HepG2 (cell line): ENCODE results near the gene FGFR2. TPM values are rescaled to one million over a fixed set of nuclear protein-coding genes. Genes with fewer than 3 reads are reported as not detected.

ENCODE experiments used
- ATAC-seq: fragments of 200-7000 bp; cut with Tn5 transposase; 3 replicates; pipeline ENCODE4 v1.9.1; 2020; ENCODE audit warnings: mild to moderate bottlenecking, moderate library complexity
- BruUV-seq: library from RNA; stranded (reverse); fragments of 400-500 nt; replicated peaks from 2 replicates; lab custom pipeline; 2021; lab: Mats Ljungman, UMichigan
- CTCF ChIA-PET: fragments of 300-600 bp; formaldehyde crosslinking; extraction: SDS; loops from one replicate; lab custom pipeline; 2021; ENCODE audit warnings: low total read pairs, inconsistent platforms, low intra/inter-chr PET ratio; lab: Yijun Ruan, JAX
- POLR2A ChIA-PET: fragments of 350-600 bp; sonication (Branson Sonifier 250); formaldehyde crosslinking; loops from one replicate; lab custom pipeline; 2020; ENCODE audit warnings: antibody characterized with exemption, inconsistent platforms; lab: Yijun Ruan, JAX
- DNase-seq: peaks from one replicate; pipeline ENCODE4 v3.0.0-alpha.2; 2015; ENCODE audit warnings: low spot score
- FAIRE-seq: peaks from 3 replicates; lab custom pipeline; 2011; peaks lifted over from hg19 to GRCh38; lab: Jason Lieb, UNC
- H2AFZ ChIP-seq: one replicate; pipeline ENCODE4 v1.6.1; 2011; ENCODE audit warnings: low read length, inconsistent platforms
- H3K27ac ChIP-seq: fragments of 300-600 bp; 3 replicates; pipeline ENCODE4 v1.8.0; 2011; ENCODE audit warnings: mixed run types, mild to moderate bottlenecking, mixed read lengths, low read length, inconsistent platforms; ENCODE audit not compliant: insufficient read depth; ENCODE audit errors: extremely low read length
- H3K27me3 ChIP-seq, 2 experiments: fragments of 200-600 bp in 1 of 2; 2 replicates in 1 of 2; 3 replicates in 1 of 2; pipeline versions ENCODE4 v1.6.0 to v1.8.0; 2011; ENCODE audit warnings: low read length in 2 of 2, mild to moderate bottlenecking in 2 of 2, moderate library complexity in 2 of 2, inconsistent platforms in 1 of 2; ENCODE audit not compliant: insufficient read depth in 2 of 2, control insufficient read depth in 1 of 2
- H3K36me3 ChIP-seq, 2 experiments: fragments of 200-600 bp in 1 of 2; replicated peaks in 1 of 2; 2 replicates in 1 of 2; 3 replicates in 1 of 2; pipeline versions ENCODE4 v1.5.1 to v1.8.0; 2011; ENCODE audit warnings: low read length in 2 of 2, inconsistent platforms in 1 of 2; ENCODE audit not compliant: insufficient read depth in 2 of 2, control insufficient read depth in 1 of 2
- H3K4me1 ChIP-seq: 2 replicates; pipeline ENCODE4 v1.5.1; 2012; ENCODE audit warnings: low read length, inconsistent platforms; ENCODE audit not compliant: insufficient read depth
- H3K4me2 ChIP-seq: 2 replicates; pipeline ENCODE4 v1.6.0; 2011; ENCODE audit warnings: low read depth, low read length, inconsistent platforms
- H3K4me3 ChIP-seq, 3 experiments: fragments of 200-600 bp in 1 of 3; sonication (generic), shearing (Covaris generic) in 1 of 3; replicated peaks in 1 of 3; 2 replicates each; pipeline ENCODE4 v1.5.1; 2011 to 2016; ENCODE audit warnings: low read length in 3 of 3, inconsistent platforms in 2 of 3, low read depth in 2 of 3, mild to moderate bottlenecking in 2 of 3, control low read depth in 1 of 3, mixed read lengths in 1 of 3; ENCODE audit not compliant: insufficient read depth in 1 of 3
- H3K79me2 ChIP-seq: one replicate; pipeline ENCODE4 v1.6.1; 2011; ENCODE audit warnings: low read length, inconsistent platforms; ENCODE audit not compliant: insufficient read depth
- H3K9ac ChIP-seq: 2 replicates; pipeline ENCODE4 v1.6.0; 2011; ENCODE audit warnings: mild to moderate bottlenecking, low read depth, low read length, inconsistent platforms; ENCODE audit not compliant: insufficient read depth
- H3K9me3 ChIP-seq: 2 replicates; pipeline ENCODE4 v1.5.1; 2012; ENCODE audit warnings: mild to moderate bottlenecking, low read length
- H4K20me1 ChIP-seq: 2 replicates; pipeline ENCODE4 v1.6.0; 2011; ENCODE audit warnings: inconsistent platforms, mild to moderate bottlenecking, low read length, moderate library complexity; ENCODE audit not compliant: insufficient read depth
- CCDC6 ChIP-seq: sonication (generic); formaldehyde crosslinking; IDR thresholded peaks from 2 replicates; pipeline ENCODE4 v1.8.1; 2022; ENCODE audit warnings: mild to moderate bottlenecking, missing genetic modification reagents, moderate library complexity
- FOXJ3 ChIP-seq: sonication (generic); formaldehyde crosslinking; IDR thresholded peaks from 2 replicates; pipeline ENCODE4 v1.4.0; 2020; ENCODE audit warnings: missing genetic modification reagents, mild to moderate bottlenecking, borderline replicate concordance
- GATAD1 ChIP-seq: IDR thresholded peaks from 2 replicates; pipeline ENCODE4 v1.6.1; 2016; ENCODE audit warnings: missing genetic modification reagents, missing compliant biosample characterization
- HNRNPL ChIP-seq: fragments of 200-400 bp; formaldehyde crosslinking; IDR thresholded peaks from 2 replicates; pipeline ENCODE4 v1.6.1; 2017; ENCODE audit warnings: mild to moderate bottlenecking, low read depth, low read length
- IKZF4 ChIP-seq: sonication (generic); formaldehyde crosslinking; IDR thresholded peaks from 2 replicates; pipeline ENCODE4 v1.5.1; 2020; ENCODE audit warnings: borderline replicate concordance, mild to moderate bottlenecking, low read depth, missing genetic modification reagents; ENCODE audit errors: not compliant biosample characterization
- JDP2 ChIP-seq: sonication (generic); formaldehyde crosslinking; IDR thresholded peaks from 2 replicates; pipeline ENCODE4 v1.8.1; 2022; ENCODE audit warnings: missing genetic modification reagents, borderline replicate concordance
- KAT7 ChIP-seq: IDR thresholded peaks from 2 replicates; pipeline ENCODE4 v1.6.1; 2018; ENCODE audit warnings: borderline replicate concordance, missing compliant biosample characterization
- KMT2B ChIP-seq: IDR thresholded peaks from 2 replicates; pipeline ENCODE4 v1.6.1; 2016; ENCODE audit warnings: missing genetic modification reagents, missing compliant biosample characterization
- PRPF4 ChIP-seq: fragments of 200-400 bp; formaldehyde crosslinking; IDR thresholded peaks from 2 replicates; pipeline ENCODE4 v1.6.1; 2016; ENCODE audit warnings: low read length, low read depth; ENCODE audit not compliant: poor library complexity, severe bottlenecking
- ZFP90 ChIP-seq: sonication (generic); formaldehyde crosslinking; IDR thresholded peaks from 2 replicates; pipeline ENCODE4 v1.8.0; 2022; ENCODE audit warnings: missing genetic modification reagents, mild to moderate bottlenecking, inconsistent platforms, borderline replicate concordance
- ZNF496 ChIP-seq: sonication (generic); formaldehyde crosslinking; IDR thresholded peaks from 2 replicates; pipeline ENCODE4 v1.8.1; 2023; ENCODE audit warnings: mild to moderate bottlenecking, moderate library complexity, missing genetic modification reagents; ENCODE audit not compliant: insufficient replicate concordance
- ZNF7 ChIP-seq: IDR thresholded peaks from 2 replicates; pipeline ENCODE4 v1.6.1; 2016; ENCODE audit warnings: missing biosample characterization, missing genetic modification reagents
- ZNF772 ChIP-seq: sonication (generic); formaldehyde crosslinking; IDR thresholded peaks from 2 replicates; pipeline ENCODE4 v1.5.0; 2020; ENCODE audit warnings: mild to moderate bottlenecking, missing genetic modification reagents
- WGBS: methylation state at CpG from one replicate; pipeline ENCODE4 v1.1.6; 2017; ENCODE audit warnings: low lambda C conversion rate; 5-methylcytosine and 5-hydroxymethylcytosine counted together
- in situ Hi-C: cut with HindIII; loops from 2 replicates; pipeline ENCODE4 v1.10.0; 2017; ENCODE audit warnings: low pct_unique_long_range_greater_than_20kb; ENCODE audit not compliant: extremely low pct_ligation_motif_present
- intact Hi-C: fragments of 100-400 bp; cut with micrococcal nuclease; formaldehyde crosslinking; loops from one replicate; pipeline ENCODE4 v1.10.0; 2022; ENCODE audit not compliant: unreplicated experiment
- polyA plus RNA-seq, 8 experiments: library from polyadenylated mRNA; depleted of rRNA in 3 of 8; stranded (reverse) in 7 of 8; unstranded in 1 of 8; fragments of >200 nt; fragmentation: Illumina TruSeq in 4 of 8; extraction: Trizol in 4 of 8; gene quantifications; 2 replicates each; pipeline versions ENCODE4 v1.2.1 to v1.2.3, GENCODE V29; 2011 to 2016; ENCODE audit warnings: low read depth in 4 of 8, missing spikeins in 1 of 8, mixed read lengths in 1 of 8; ENCODE audit not compliant: insufficient read depth in 1 of 8
- total RNA-seq, 5 experiments: library from RNA; depleted of rRNA; stranded (reverse); fragments of >200 nt; fragmentation: Illumina TruSeq; extraction: Trizol; gene quantifications; 2 replicates each; pipeline ENCODE4 v1.2.3, GENCODE V29; 2016; ENCODE audit warnings: low read depth in 1 of 5
- TF ChIP-seq, protein P1 (sequence below): sonication (generic); formaldehyde crosslinking; IDR thresholded peaks from 2 replicates; pipeline ENCODE4 v1.8.0; 2022; ENCODE audit warnings: missing genetic modification reagents, mild to moderate bottlenecking, inconsistent platforms, borderline replicate concordance
- TF ChIP-seq, protein P2 (sequence below): sonication (generic); formaldehyde crosslinking; IDR thresholded peaks from 2 replicates; pipeline ENCODE4 v1.4.0; 2020; ENCODE audit warnings: missing genetic modification reagents

Gene FGFR2
- total and polyA plus RNA-seq, 2 of the 13 experiments (the other 11 are each of a cell fraction or from before 2014, with no cell fraction given), result 1.6 to 2.6 TPM

DNA sequence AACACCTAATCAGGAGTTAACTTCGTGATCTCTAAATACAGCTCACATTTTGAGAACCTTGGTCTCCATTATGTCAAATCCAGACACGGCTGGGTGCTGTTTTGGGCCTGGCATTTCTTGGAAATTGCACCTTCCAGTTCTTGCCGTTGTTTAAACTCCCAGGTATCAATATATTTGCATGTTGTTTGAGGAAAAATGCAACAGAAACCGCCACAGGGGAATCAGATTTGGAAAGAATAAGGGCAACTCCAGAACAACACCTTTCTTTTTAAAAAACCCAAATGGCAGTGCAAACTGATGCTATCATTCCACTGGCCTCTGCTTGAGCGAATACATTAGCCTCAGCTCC is 162.0 kb downstream of the FGFR2 start:
- 32% methylated on average over 5 of the region's 5 CpGs for WGBS
- CTCF ChIA-PET, result no interaction called here
- Histone ChIP-seq H3K4me2 (no peak overlapping the region), H3K27me3 (peaks cover 0 to 5% of the 10 kb centered on the region in 2 experiments; a peak in 1 of 5 replicates), H2AFZ (no peak overlapping the region), H3K9me3 (no peaks in the 10 kb centered on the region), H3K27ac (no peak overlapping the region), H4K20me1 (no peaks in the 10 kb centered on the region), H3K36me3 (no peaks in the 10 kb centered on the region), H3K4me3 (no peak overlapping the region), H3K79me2 (no peaks in the 10 kb centered on the region), H3K4me1 (peaks cover 18% of the 10 kb centered on the region), H3K9ac (no peak overlapping the region)
- no TSS peak for BruUV-seq
- no peak for FAIRE-seq
- intact Hi-C loops, result no loop called here
- in situ Hi-C loops, result no loop called here
- ATAC-seq, result no peak
- POLR2A ChIA-PET, result no interaction called here
- TF ChIP-seq KMT2B (no peak), KAT7 (CRISPR knock-in tag) (no peak), ZNF496 (CRISPR knock-in tag) (no peak), GATAD1 (no peak), ZNF7 (CRISPR knock-in tag) (no peak), ZNF772 (CRISPR knock-in tag) (no peak), CCDC6 (no peak), JDP2 (CRISPR knock-in tag) (no peak), PRPF4 (no peak), ZFP90 (CRISPR knock-in tag) (no peak), FOXJ3 (CRISPR knock-in tag) (no peak), HNRNPL (no peak), IKZF4 (CRISPR knock-in tag) (no peak)
- TF ChIP-seq, protein P1, sequence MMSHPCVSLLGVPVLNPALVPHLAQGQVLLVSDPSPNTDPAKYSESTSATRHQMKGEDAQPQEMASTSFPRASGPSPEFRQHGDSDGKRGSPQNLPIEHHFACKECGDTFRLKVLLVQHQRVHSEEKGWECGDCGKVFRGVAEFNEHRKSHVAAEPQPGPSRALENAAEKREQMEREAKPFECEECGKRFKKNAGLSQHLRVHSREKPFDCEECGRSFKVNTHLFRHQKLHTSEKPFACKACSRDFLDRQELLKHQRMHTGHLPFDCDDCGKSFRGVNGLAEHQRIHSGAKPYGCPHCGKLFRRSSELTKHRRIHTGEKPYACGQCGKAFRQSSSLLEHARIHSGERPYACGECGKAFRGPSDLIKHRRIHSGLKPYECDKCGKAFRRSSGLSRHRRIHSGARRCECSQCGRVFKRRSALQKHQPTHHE (CRISPR knock-in tag), result no peak
- TF ChIP-seq, protein P2, sequence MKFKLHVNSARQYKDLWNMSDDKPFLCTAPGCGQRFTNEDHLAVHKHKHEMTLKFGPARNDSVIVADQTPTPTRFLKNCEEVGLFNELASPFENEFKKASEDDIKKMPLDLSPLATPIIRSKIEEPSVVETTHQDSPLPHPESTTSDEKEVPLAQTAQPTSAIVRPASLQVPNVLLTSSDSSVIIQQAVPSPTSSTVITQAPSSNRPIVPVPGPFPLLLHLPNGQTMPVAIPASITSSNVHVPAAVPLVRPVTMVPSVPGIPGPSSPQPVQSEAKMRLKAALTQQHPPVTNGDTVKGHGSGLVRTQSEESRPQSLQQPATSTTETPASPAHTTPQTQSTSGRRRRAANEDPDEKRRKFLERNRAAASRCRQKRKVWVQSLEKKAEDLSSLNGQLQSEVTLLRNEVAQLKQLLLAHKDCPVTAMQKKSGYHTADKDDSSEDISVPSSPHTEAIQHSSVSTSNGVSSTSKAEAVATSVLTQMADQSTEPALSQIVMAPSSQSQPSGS (CRISPR knock-in tag), result no peak
- no peak for DNase-seq
